Activated CD4-positive, alpha-beta T cell treated with anti-CD3 and anti-CD28 coated beads, Interleukin-2, amount 50 U/mL, for 48 hours (primary cell): ENCODE measurements around the gene SLC2A4RG.

Experiments used
- DNase-seq, 2 experiments: peaks; one replicate each; pipeline ENCODE4 v3.0.0-alpha.2; 2020

SLC2A4RG gene

DNA sequence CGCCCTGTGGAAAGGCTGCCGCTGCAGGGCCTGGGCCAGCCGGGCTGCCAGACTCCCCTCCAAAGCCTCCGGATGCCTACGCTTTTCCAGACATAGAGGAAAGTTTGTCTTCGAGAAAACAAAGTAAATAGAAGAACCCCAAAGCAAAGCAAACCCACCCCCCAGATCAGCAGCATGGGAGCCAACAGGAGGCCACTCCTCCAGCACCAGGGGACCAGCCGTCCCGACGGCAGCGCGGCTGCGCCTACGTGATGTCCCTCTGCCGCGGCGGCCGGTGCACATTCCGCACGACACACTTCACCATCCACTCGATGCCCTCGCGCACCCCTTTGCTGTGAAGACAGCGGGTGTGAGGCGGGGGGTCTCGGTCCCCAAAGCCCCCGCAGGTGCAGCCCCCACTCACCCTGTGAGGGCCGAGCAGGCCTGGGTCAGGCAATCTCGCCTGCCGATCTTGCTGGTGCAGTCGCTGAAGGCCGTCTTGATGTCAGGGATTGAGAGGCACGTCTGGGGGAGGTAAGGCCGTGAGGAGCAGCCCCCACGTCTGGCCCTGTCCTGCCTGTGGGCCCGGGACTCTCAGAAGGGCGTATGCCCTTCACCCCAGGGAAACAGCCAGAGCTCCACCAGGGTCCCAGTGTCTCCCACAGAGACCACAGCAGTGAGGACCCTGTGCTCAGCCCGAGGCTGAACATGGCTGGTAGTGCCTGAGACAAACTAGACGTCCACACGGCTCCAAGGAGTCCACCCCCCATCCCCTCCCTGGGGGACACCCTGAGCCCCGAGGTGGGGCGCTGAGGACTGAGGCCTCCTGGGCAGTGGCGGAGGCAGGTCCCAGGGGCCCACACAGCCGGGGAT is 39.2 kb upstream of the SLC2A4RG start:
- no peak for DNase-seq

- DNase-seq: no peak
Observed at GRCh38 chr20:63701051-63701328, 38.6 kb upstream of the SLC2A4RG start.

- no peak for DNase-seq
Observed at GRCh38 chr20:63701329-63702035, 38.1 kb upstream of the SLC2A4RG start.

DNA sequence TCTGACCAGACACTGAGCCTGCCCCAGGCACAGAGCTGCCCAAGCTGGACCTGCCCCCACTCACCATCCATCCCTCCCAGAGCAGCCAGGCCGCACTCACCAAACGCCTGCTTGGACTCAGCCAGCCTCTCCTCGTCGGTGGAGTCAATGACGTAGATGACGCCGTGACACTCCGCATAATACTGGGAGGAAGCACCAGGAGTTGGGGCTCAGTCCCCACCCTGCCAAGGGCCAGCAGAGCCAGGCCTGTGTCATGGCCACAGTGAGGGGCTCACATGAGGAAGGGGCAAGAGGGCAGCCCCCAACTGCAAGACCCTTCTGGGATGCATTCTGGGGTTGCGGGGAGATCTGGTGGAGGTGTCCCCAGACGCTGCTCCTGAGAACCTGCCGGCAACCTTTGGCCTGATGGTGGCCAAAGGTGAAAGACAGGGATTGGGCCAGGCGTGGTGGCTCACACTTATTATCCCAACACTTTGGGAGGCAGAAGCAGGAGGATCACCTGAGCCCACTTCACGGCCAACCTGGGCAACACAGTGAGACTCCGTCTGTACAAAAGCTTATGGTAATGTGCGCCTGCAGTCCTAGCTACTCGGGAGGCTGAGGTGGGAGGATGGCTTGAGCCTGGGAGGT is 37.4 kb upstream of the SLC2A4RG start:
- no peak for DNase-seq

DNA sequence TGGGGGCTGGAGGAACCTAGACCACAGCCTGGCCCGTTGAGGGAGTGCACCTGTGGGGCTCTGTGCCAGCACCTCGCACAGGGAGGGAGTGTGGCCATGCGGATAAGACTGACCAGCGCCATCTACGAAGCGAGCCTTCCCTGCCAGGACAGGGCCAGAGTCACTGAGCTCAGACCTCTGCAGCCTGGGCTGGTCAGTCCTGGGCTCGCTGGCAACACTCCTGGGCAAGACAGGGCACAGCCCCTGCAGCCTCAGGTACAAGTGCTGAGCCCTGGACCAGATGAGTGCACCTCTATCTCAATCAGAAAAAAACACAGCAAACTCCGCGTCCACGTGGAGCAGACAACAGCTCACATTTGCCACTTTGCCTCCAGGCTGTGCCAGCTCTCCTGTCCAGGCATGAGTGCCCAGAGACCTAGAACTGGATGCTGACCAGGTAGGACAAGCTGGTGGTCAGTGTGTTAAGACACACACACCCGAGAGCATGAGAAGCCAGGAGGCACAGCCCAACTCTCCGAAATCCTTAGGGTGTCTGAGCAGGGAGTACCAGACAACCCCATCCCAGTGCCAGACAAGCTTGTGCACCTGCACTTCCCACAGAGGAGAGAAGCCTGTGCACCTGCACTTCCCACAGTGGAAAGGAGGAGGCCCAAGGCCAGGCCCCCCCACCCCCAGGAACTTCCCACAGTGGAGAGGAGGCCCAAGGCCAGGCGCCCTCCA is 36.7 kb upstream of the SLC2A4RG start:
- no peak for DNase-seq

GRCh38 chr20:63703471-63703975 is 36.1 kb upstream of the SLC2A4RG start:
- DNase-seq: no peak

GRCh38 chr20:63703976-63704748 is 35.4 kb upstream of the SLC2A4RG start:
- no peak for DNase-seq

DNA sequence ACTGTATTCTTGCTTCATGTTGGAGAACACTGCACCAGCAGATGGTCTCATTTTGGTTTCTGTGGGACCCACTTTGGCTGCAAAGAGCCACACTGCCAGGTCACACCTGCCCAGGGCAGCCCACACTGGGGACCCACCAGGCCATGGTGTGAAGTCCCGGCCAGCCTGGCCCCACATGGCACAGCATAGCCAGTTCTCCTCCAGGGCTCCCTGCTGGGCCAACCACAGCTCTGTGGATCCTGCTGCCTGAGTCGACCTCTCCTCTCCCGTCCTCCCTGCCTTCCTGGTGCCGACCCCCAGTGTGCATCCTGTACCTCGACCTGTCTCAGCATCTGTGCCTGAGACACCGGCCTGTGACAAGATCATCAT is 34.8 kb upstream of the SLC2A4RG start:
- DNase-seq: no peak

DNA sequence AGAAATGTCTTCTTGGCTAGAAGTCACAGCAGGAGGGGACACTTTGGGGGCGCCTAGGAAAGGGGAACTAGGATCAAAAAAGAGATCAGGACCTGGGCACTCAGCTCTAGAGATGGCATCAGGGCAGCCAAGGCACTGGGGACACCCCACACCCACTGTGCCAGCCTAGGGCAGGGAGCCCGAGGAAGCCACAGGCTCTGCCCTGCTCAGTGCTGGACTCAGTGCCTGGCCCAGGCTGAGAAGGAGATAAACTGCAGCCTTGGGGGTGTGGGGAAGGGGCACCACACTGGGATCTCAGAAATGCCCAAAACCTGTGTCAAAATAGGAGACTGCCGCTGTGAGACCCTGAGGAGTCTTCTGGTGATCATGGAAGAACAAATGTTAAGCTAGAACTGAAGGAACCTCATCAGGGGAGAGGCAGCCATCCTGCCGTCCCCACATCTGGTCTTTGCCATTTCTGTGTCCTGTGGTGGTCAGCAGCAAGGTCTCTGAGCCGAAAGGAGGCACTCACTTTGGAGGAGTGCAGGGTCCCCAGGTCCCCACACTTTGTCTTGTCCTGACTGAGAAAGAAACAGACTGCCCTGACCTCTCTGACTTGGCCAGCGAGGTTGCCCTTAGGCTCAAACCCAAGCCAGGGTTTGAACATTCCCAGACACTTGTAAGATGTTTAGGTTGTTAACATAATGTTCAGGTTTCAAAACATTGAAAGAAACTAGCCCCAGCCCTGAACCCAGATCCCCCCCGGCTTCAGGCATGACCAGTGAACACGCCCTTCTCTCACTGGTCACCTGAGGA is 34.1 kb upstream of the SLC2A4RG start:
- DNase-seq: no peak

GRCh38 chr20:63706027-63706695 is 33.4 kb upstream of the SLC2A4RG start:
- DNase-seq: no peak

- peak; percentile 66 to 76 for DNase-seq
Observed at GRCh38 chr20:63706852-63707557, 32.6 kb upstream of the SLC2A4RG start.

- DNase-seq: peak; percentile 86 to 88
Observed at GRCh38 chr20:63707558-63708300, 31.8 kb upstream of the SLC2A4RG start, which contains the start of the genes ARFRP1 and ZGPAT. ARFRP1 (minus strand) TSS chr20:63707976; CDS start chr20:63707091, 885 bp downstream. ZGPAT (plus strand) TSS chr20:63708039; CDS start chr20:63708581, 542 bp downstream.

- DNase-seq: no peak
Observed at GRCh38 chr20:63708301-63709148, 31.1 kb upstream of the SLC2A4RG start.

DNA sequence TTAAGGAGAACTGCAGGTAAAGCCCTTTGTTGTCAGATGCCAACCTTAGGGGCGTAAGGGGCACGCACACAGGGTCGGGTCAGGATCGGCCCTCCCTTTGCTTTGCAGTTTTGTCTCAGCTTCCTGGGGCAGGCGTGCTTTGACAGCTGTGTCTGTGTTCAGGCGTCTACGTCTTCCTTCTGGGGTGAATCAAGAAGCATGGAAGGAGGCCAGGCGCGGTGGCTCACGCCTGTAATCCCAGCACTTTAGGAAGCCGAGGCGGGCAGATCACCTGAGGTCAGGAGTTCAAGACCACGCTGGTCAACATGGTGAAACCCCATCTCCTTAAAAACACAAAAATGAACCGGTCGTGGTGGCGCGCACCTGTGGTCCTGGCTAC is 30.4 kb upstream of the SLC2A4RG start:
- DNase-seq: no peak

DNA sequence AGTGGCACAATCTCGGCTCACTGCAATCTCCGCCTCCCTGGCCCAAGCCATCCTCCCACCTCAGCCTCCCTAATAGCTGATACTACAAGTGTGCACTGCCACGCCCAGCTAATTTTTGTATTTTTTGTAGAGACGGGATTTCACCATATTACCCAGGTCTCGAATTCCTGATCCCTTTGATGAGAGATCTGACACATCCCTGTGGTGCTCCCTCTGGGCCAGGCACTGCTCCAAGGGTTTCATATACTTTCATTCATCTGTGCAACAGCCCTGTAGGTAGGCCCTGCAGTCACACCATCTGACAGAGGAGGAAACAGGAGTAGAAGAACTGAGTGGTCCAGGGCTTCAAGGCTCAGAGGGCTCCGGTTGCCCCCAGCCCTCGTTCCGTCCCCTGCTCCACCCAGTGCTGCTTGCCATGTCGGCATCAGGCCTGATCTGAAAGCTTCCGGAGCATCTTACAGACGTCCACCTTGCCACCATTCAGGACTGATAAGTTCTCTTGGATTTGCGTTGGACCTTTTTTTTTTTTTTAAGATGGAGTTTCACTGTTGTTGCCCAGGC is 28.4 kb upstream of the SLC2A4RG start:
- DNase-seq: no peak

DNA sequence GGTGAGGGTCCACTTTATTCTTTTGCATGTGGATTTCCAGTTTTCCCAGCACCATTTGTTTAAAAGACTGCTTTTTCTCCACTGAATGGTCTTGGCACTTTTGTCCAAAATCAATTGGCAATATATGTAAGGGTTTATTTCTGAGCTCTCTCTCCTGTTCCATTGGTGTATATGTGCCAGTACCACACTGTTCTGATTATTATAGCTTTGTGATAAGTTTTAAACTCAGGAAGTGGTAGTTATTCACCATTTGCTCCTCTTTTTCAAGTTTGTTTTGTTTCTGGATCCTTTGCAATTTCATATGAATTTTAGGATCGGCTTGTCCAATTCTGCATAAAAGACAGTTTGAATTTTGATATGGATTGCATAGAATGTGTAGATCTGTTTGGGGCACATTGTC is 27.4 kb upstream of the SLC2A4RG start:
- DNase-seq: no peak

DNA sequence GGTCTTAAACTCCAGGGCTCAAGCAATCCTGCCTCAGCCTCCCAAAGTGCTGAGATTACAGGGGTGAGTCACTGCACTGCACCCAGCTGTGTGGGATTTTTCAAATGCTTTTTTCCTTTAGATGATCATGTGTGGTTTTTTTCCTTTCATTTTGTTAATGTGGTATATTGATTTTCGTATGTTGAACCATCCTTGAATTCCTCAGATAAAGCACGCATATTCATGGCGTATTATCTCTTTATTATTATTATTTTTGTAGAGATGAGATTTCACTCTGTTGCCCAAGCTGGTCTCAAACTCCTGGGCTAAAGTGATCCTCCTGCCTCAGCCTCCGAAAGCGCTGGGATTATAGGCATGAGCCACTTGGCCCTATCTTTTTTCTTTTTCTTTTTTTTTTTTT is 24.7 kb upstream of the SLC2A4RG start:
- no peak for DNase-seq

GRCh38 chr20:63718996-63719395 is 20.6 kb upstream of the SLC2A4RG start:
- no peak for DNase-seq
